ENCODE data around the gene PJVK. TPM values are rescaled to one million over a fixed set of nuclear protein-coding genes. Genes with fewer than 3 reads are reported as not detected.

PJVK gene
- total and polyA plus RNA-seq, 8 donors: 0.88 to 7.1 (median 1.7) TPM

DNA sequence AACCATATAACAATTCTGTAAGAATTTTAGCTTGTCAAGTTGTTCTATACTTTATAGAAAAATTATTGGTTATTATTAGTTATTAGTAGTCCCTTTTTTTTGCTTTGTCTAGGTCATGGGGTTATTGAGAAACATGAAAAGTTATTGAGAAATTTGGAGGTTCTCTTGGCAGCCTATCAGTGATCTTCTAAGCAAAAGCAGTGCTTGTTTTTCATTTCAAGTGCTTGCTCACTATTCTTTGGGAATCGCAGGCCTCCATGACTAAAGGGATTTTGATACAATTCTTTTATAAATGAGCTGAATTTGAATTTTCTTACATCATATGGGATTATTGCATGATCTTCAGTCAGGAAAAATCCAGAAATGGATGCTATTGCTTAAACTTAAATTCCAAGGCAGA lies 54.9 kb downstream of the PJVK start:
- Histone ChIP-seq H3K36me3 (peaks cover 0 to 36% (median 4%) of the 10 kb centered on the region in 3 donors), H3K9me3 (no peaks in the 10 kb centered on the region), H3K4me3 (no peak overlapping the region), H3K4me1 (no peaks in the 10 kb centered on the region), H3K27ac (no peak overlapping the region), H3K27me3 (no peaks in the 10 kb centered on the region)
- intact Hi-C loops (cut with DNase I): no loop called here
- no peak for TF ChIP-seq CTCF (IDR thresholded peaks at IDR 0.05)
- FAIRE-seq: no peak
- WGBS, 2 donors: 89 to 94% methylated on average over 1 of the region's 1 CpG
- no peak for DNase-seq
- ATAC-seq: no peak

- no peak for ATAC-seq
- no peaks in the 10 kb centered on the region for H3K4me1 ChIP-seq
Observed at GRCh38 chr2:178506524-178506923, 55.3 kb downstream of the PJVK start.

GRCh38 chr2:178506949-178507348 lies 55.8 kb downstream of the PJVK start:
- 82 to 98% methylated on average over 1 of the region's 1 CpG for WGBS, 2 donors
- Histone ChIP-seq H3K9me3 (no peaks in the 10 kb centered on the region), H3K4me3 (no peak overlapping the region), H3K36me3 (peaks cover 0 to 29% (median 1%) of the 10 kb centered on the region in 3 donors), H3K27me3 (no peaks in the 10 kb centered on the region), H3K4me1 (no peaks in the 10 kb centered on the region), H3K27ac (no peak overlapping the region)
- DNase-seq (no peak), FAIRE-seq (no peak), ATAC-seq (no peak)
- no peak for TF ChIP-seq CTCF (IDR thresholded peaks at IDR 0.05)
- intact Hi-C loops (cut with DNase I): no loop called here

More at GRCh38 chr2:178506524-178506923, 55.3 kb downstream of the PJVK start:
- DNase-seq (no peak), FAIRE-seq (no peak)
- peaks cover 0 to 33% (median 4%) of the 10 kb centered on the region in 3 donors for H3K36me3 ChIP-seq
- no peaks in the 10 kb centered on the region for H3K27me3 ChIP-seq
- no peak overlapping the region for H3K4me3 ChIP-seq
- TF ChIP-seq CTCF (IDR thresholded peaks at IDR 0.05): no peak
- WGBS, 2 donors: 79 to 80% methylated on average over 2 of the region's 2 CpGs
- intact Hi-C loops (cut with DNase I): no loop called here
- no peak overlapping the region for H3K27ac ChIP-seq
- H3K9me3 ChIP-seq: no peaks in the 10 kb centered on the region

- ATAC-seq (no peak), DNase-seq (no peak), FAIRE-seq (no peak)
- WGBS, 2 donors: 95 to 98% methylated on average over 2 of the region's 2 CpGs
- H3K9me3 ChIP-seq: no peaks in the 10 kb centered on the region
- H3K27me3 ChIP-seq: no peaks in the 10 kb centered on the region
- TF ChIP-seq CTCF (IDR thresholded peaks at IDR 0.05): no peak
- no peak overlapping the region for H3K27ac ChIP-seq
- H3K36me3 ChIP-seq: peaks cover 0 to 12% (median 0%) of the 10 kb centered on the region in 3 donors
- intact Hi-C loops (cut with DNase I): no loop called here
- H3K4me1 ChIP-seq: no peaks in the 10 kb centered on the region
- H3K4me3 ChIP-seq: no peak overlapping the region
Observed at GRCh38 chr2:178508646-178509045, 57.5 kb downstream of the PJVK start.

GRCh38 chr2:178510384-178510783 lies 59.2 kb downstream of the PJVK start:
- H3K27me3 ChIP-seq: no peaks in the 10 kb centered on the region
- no peak overlapping the region for H3K27ac ChIP-seq
- DNase-seq (no peak), FAIRE-seq (no peak), ATAC-seq (no peak)
- H3K9me3 ChIP-seq: no peaks in the 10 kb centered on the region
- no peaks in the 10 kb centered on the region for H3K4me1 ChIP-seq
- TF ChIP-seq CTCF (IDR thresholded peaks at IDR 0.05): no peak
- no peak overlapping the region for H3K4me3 ChIP-seq
- H3K36me3 ChIP-seq: no peaks in the 10 kb centered on the region
- intact Hi-C loops (cut with DNase I): no loop called here
- 91 to 92% methylated on average over 6 of the region's 6 CpGs for WGBS, 2 donors

Other genes starting within 250 kb of the PJVK start
- gene PRKRA, start 203 bp upstream of the PJVK start, total RNA-seq: 10 to 100 TPM; 17.6 to 23.7 (median 20.5) TPM
- 10 to 100 TPM; 21.7 to 34.3 TPM for gene PRKRA, start 203 bp upstream of the PJVK start, polyA plus RNA-seq
- gene FKBP7, start 27.2 kb downstream of the PJVK start, total RNA-seq: 1 to 10 TPM; 1.1 to 5.4 (median 2.1) TPM
- gene FKBP7, start 27.2 kb downstream of the PJVK start, polyA plus RNA-seq: 1 to 10 TPM; 2.7 to 4.5 TPM
- gene PLEKHA3, start 29.1 kb downstream of the PJVK start, total RNA-seq: 10 to 100 TPM; 10.2 to 18.6 (median 11.9) TPM
- 1 to 10 TPM; 1.2 to 2.5 TPM for gene PLEKHA3, start 29.1 kb downstream of the PJVK start, polyA plus RNA-seq

All from pancreas (tissue), 10 donors.